Lower leg skin (tissue), 3 donors: ENCODE measurements around the gene NCKAP5L.

ENCODE experiments used
- CTCF ChIP-seq, 3 donors: fragments of 450-650 bp; IDR thresholded peaks; one replicate each; pipeline ENCODE4 v1.5.1; 2016; ENCODE audit warnings: antibody characterized with exemption in 3 of 3, mild to moderate bottlenecking in 3 of 3, moderate library complexity in 2 of 3
- POLR2A ChIP-seq, 2 donors: fragments of 450-650 bp; IDR thresholded peaks; one replicate each; pipeline ENCODE4 v1.6.1; 2016 to 2017; ENCODE audit warnings: antibody characterized with exemption in 2 of 2, mild to moderate bottlenecking in 1 of 2, moderate library complexity in 1 of 2

- no peak for TF ChIP-seq POLR2A (IDR thresholded peaks at IDR 0.05)
- TF ChIP-seq CTCF (IDR thresholded peaks at IDR 0.05) = no peak
These were observed 4.3 kb downstream of the NCKAP5L start for GRCh38 chr12:49823951-49824350.
